GM12878 (cell line): ENCODE data around the gene MYO1D. TPM values are rescaled to one million over a fixed set of nuclear protein-coding genes. Genes with fewer than 3 reads are reported as not detected.

Experiments used
- BCL3 ChIP-seq: IDR thresholded peaks from 2 replicates; pipeline ENCODE4 v1.6.1; 2011; ENCODE audit warnings: borderline replicate concordance, low read depth, mild to moderate bottlenecking, moderate library complexity, low read length; ENCODE audit not compliant: insufficient read depth, poor library complexity, severe bottlenecking
- CTCF ChIP-seq, 3 experiments: IDR thresholded peaks in 2 of 3; conservative IDR thresholded peaks in 1 of 3; 2 replicates each; pipeline ENCODE4 v1.5.1; 2011; ENCODE audit warnings: low read depth in 3 of 3, low read length in 3 of 3, mild to moderate bottlenecking in 3 of 3, control low read depth in 2 of 3, moderate library complexity in 2 of 3, inconsistent platforms in 1 of 3, mixed read lengths in 1 of 3; ENCODE audit not compliant: control insufficient read depth in 2 of 3, insufficient read depth in 1 of 3; ENCODE audit errors: extremely low read depth in 1 of 3
- EGR1 ChIP-seq, 2 experiments: IDR thresholded peaks; 1 replicate in 1 of 2; 2 replicates in 1 of 2; pipeline ENCODE4 v1.6.1; 2011 to 2012; ENCODE audit warnings: low read depth in 2 of 2, low read length in 2 of 2, borderline replicate concordance in 1 of 2, mild to moderate bottlenecking in 1 of 2, moderate library complexity in 1 of 2
- HSF1 ChIP-seq: fragments of 150-350 bp; IDR thresholded peaks from 2 replicates; pipeline ENCODE4 v1.6.1; 2014; ENCODE audit warnings: mild to moderate bottlenecking, low read depth, low read length
- NFYA ChIP-seq: IDR thresholded peaks from 2 replicates; pipeline ENCODE4 v1.6.1; 2011; ENCODE audit warnings: low read depth, mild to moderate bottlenecking, low read length, improper control_type of control experiment, borderline replicate concordance
- POLR2AphosphoS2 ChIP-seq: IDR thresholded peaks from 2 replicates; pipeline ENCODE4 v1.6.1; 2011; ENCODE audit warnings: low read depth, mild to moderate bottlenecking, low read length, improper control_type of control experiment, moderate library complexity
- RAD21 ChIP-seq: IDR thresholded peaks from 2 replicates; pipeline ENCODE4 v1.6.1; 2011; ENCODE audit warnings: mild to moderate bottlenecking, low read depth, low read length, moderate library complexity; ENCODE audit not compliant: insufficient read depth
- USF1 ChIP-seq: IDR thresholded peaks from 2 replicates; pipeline ENCODE4 v1.6.1; 2011; ENCODE audit warnings: borderline replicate concordance, low read depth, mild to moderate bottlenecking, moderate library complexity, mixed read lengths, low read length; ENCODE audit not compliant: insufficient read depth; ENCODE audit errors: extremely low read length
- YY1 ChIP-seq: IDR thresholded peaks from 2 replicates; pipeline ENCODE4 v1.6.1; 2011; ENCODE audit warnings: low read depth, mild to moderate bottlenecking, low read length
- ZBTB40 ChIP-seq: fragments of 450-650 bp; IDR thresholded peaks from 2 replicates; pipeline ENCODE4 v1.6.1; 2016; ENCODE audit warnings: mild to moderate bottlenecking, moderate library complexity, borderline replicate concordance
- ZNF274 ChIP-seq: IDR thresholded peaks from one replicate; pipeline ENCODE4 v1.8.0; 2011; ENCODE audit not compliant: insufficient read length, insufficient read depth
- ZNF592 ChIP-seq: fragments of 450-650 bp; IDR thresholded peaks from 2 replicates; pipeline ENCODE4 v1.6.1; 2017; ENCODE audit warnings: mild to moderate bottlenecking, moderate library complexity
- polyA plus RNA-seq, 11 experiments: library from polyadenylated mRNA; depleted of rRNA in 4 of 11; unstranded in 6 of 11; stranded (reverse) in 5 of 11; fragments of >200 nt; fragmentation: Nextera tagmentation in 4 of 11; fragmentation: Illumina TruSeq in 1 of 11; extraction: Ambion mirVana in 4 of 11; extraction: Trizol in 1 of 11; gene quantifications; 1 replicate in 1 of 11; 2 replicates in 10 of 11; pipeline versions ENCODE4 v1.2.1 to v1.2.3, GENCODE V29; 2011 to 2016; ENCODE audit warnings: inconsistent platforms in 2 of 11, missing spikeins in 2 of 11, low read depth in 1 of 11
- total RNA-seq, 4 experiments: library from RNA; depleted of rRNA in 3 of 4; stranded (reverse); fragments of >200 nt in 3 of 4; fragmentation: Illumina TruSeq in 1 of 4; extraction: Trizol in 1 of 4; gene quantifications; 2 replicates each; pipeline versions ENCODE4 v1.2.1 to v1.2.3, GENCODE V29; 2013 to 2021

MYO1D gene
- total and polyA plus RNA-seq, 10 of the 15 experiments (the other 5 are each of a cell fraction or from before 2014, with no cell fraction given) = 1.8 to 37.7 (median 25.4) TPM

- TF ChIP-seq ZNF592 (no peak), BCL3 (no peak), USF1 (no peak), HSF1 (no peak), EGR1 (IDR thresholded peaks at IDR 0.05; ENCODE audit: borderline replicate concordance in 1 of 2, low read depth in 2 of 2, low read length in 2 of 2) (no peak), ZBTB40 (no peak), NFYA (no peak), RAD21 (peak; percentile 87), POLR2AphosphoS2 (no peak), YY1 (peak; percentile 43; the same call in 1 of the 2 replicates), ZNF274 (no peak), CTCF (IDR thresholded peaks at IDR 0.05 in 2 of 3, conservative IDR thresholded peaks at IDR 0.05 in 1 of 3; ENCODE audit: control insufficient read depth in 2 of 3, extremely low read depth in 1 of 3, insufficient read depth in 1 of 3, low read depth in 3 of 3, low read length in 3 of 3) (peak; percentile 85 to 94 (median 91))
Measured at GRCh38 chr17:32909787-32910369, 33.0 kb upstream of the MYO1D start (continued).
